Activated CD8-positive, alpha-beta T cell treated with anti-CD3 and anti-CD28 coated beads for 36 hours (primary cell): Measurements from ENCODE around the gene UGT3A2. TPM values are rescaled to one million over a fixed set of nuclear protein-coding genes. Genes with fewer than 3 reads are reported as not detected.
"Not testable (repeated sequence)": the region's sequence is repeated elsewhere in the genome, so short reads cannot be mapped to it uniquely, and the experiment has no call there.

Experiments
- ATAC-seq: fragments of 200-7000 bp; cut with Tn5 transposase; one replicate; pipeline ENCODE4 v1.10.0; 2021; ENCODE audit warnings: mild to moderate bottlenecking, moderate library complexity
- CTCF ChIA-PET: fragments of 350-600 bp; sonication (Branson Sonifier 250); formaldehyde crosslinking; loops from one replicate; lab custom pipeline; 2021; ENCODE audit warnings: antibody characterized with exemption; lab: Charles Lee
- POLR2A ChIA-PET: fragments of 350-600 bp; sonication (Branson Sonifier 250); formaldehyde crosslinking; loops from one replicate; lab custom pipeline; 2021; ENCODE audit warnings: antibody characterized with exemption; lab: Charles Lee
- DNase-seq: peaks from one replicate; pipeline ENCODE4 v3.0.0-alpha.2; 2020
- H3K27ac Mint-ChIP-seq: one replicate; pipeline ENCODE4 v1.8.0; 2021; ENCODE audit warnings: mild to moderate bottlenecking, mixed read lengths
- H3K27me3 Mint-ChIP-seq: one replicate; pipeline ENCODE4 v1.8.0; 2021; ENCODE audit warnings: mixed read lengths
- H3K36me3 Mint-ChIP-seq: one replicate; pipeline ENCODE4 v1.8.0; 2021; ENCODE audit warnings: low read depth, mixed read lengths
- H3K4me1 Mint-ChIP-seq: one replicate; pipeline ENCODE4 v1.8.0; 2021; ENCODE audit warnings: low read depth, mixed read lengths
- H3K4me3 Mint-ChIP-seq: one replicate; pipeline ENCODE4 v1.8.0; 2021; ENCODE audit warnings: mild to moderate bottlenecking, moderate library complexity, mixed read lengths
- H3K9me3 Mint-ChIP-seq: one replicate; pipeline ENCODE4 v1.8.0; 2021; ENCODE audit warnings: mixed read lengths
- CTCF ChIP-seq: fragments of 200-600 bp; IDR thresholded peaks from one replicate; pipeline ENCODE4 v1.8.0; 2022; ENCODE audit warnings: antibody characterized with exemption, mild to moderate bottlenecking
- intact Hi-C: fragments of 100-400 bp; cut with micrococcal nuclease; formaldehyde crosslinking; loops from one replicate; pipeline ENCODE4 v1.10.0; 2022
- total RNA-seq, 2 experiments: library from RNA; stranded (reverse); gene quantifications; one replicate each; pipeline ENCODE4 v1.2.3, GENCODE V29; 2021

UGT3A2 gene
- total RNA-seq, 2 experiments from 2014 or later, result not detected

- H3K4me1 Mint-ChIP-seq, result no peaks in the 10 kb centered on the region
Measured at GRCh38 chr5:36026706-36027465, 39.8 kb downstream of the UGT3A2 start.

GRCh38 chr5:36022246-36022645 lies 44.4 kb downstream of the UGT3A2 start:
- H3K9me3 Mint-ChIP-seq, POLR2A ChIA-PET, H3K4me1 Mint-ChIP-seq, H3K4me3 Mint-ChIP-seq, H3K27me3 Mint-ChIP-seq, H3K36me3 Mint-ChIP-seq, H3K27ac Mint-ChIP-seq, ATAC-seq, DNase-seq, intact Hi-C loops: not testable (repeated sequence)
- CTCF ChIA-PET, result interaction anchor here (0.8 kb wide), 1 partner anchor 1019 kb away, joined by 3 read pairs; no protein-coding TSS in a partner anchor

More at GRCh38 chr5:36026706-36027465, 39.8 kb downstream of the UGT3A2 start:
- DNase-seq (no peak), ATAC-seq (no peak)
- Mint-ChIP-seq H3K4me3 (no peak overlapping the region), H3K36me3 (no peaks in the 10 kb centered on the region), H3K27ac (no peak overlapping the region), H3K9me3 (peaks cover 6% of the 10 kb centered on the region), H3K27me3 (peaks cover 5% of the 10 kb centered on the region)
- ChIA-PET POLR2A (no interaction called here), CTCF (no interaction called here)
- TF ChIP-seq CTCF, result no peak
- intact Hi-C loops, result no loop called here

GRCh38 chr5:36019584-36019983 lies 47.1 kb downstream of the UGT3A2 start:
- H3K27me3 Mint-ChIP-seq, H3K4me3 Mint-ChIP-seq, H3K36me3 Mint-ChIP-seq, CTCF ChIA-PET, intact Hi-C loops, H3K4me1 Mint-ChIP-seq, DNase-seq, H3K27ac Mint-ChIP-seq, POLR2A ChIA-PET, ATAC-seq: not testable (repeated sequence)
- H3K9me3 Mint-ChIP-seq, result peaks cover 13% of the 10 kb centered on the region

- DNase-seq (no peak), ATAC-seq (no peak)
- ChIA-PET POLR2A (no interaction called here), CTCF (no interaction called here)
- Mint-ChIP-seq H3K36me3 (peaks cover 3% of the 10 kb centered on the region), H3K4me3 (no peak overlapping the region), H3K4me1 (no peaks in the 10 kb centered on the region), H3K27ac (no peak overlapping the region), H3K9me3 (peaks cover 25% of the 10 kb centered on the region), H3K27me3 (no peaks in the 10 kb centered on the region)
- intact Hi-C loops, result no loop called here
- TF ChIP-seq CTCF, result no peak
Measured at GRCh38 chr5:36017622-36018021, 49.1 kb downstream of the UGT3A2 start.

- Mint-ChIP-seq H3K9me3 (peaks cover 27% of the 10 kb centered on the region), H3K27ac (no peak overlapping the region), H3K4me1 (no peaks in the 10 kb centered on the region), H3K27me3 (no peaks in the 10 kb centered on the region), H3K36me3 (peaks cover 3% of the 10 kb centered on the region), H3K4me3 (no peak overlapping the region)
- no peak for DNase-seq
- intact Hi-C loops, result no loop called here
- CTCF ChIA-PET, result no interaction called here
- TF ChIP-seq CTCF, result no peak
- POLR2A ChIA-PET, result no interaction called here
- ATAC-seq, result no peak
Measured at GRCh38 chr5:36017004-36017403, 49.7 kb downstream of the UGT3A2 start.

GRCh38 chr5:36013182-36013581 lies 53.5 kb downstream of the UGT3A2 start:
- CTCF ChIA-PET, result no interaction called here
- POLR2A ChIA-PET, result no interaction called here
- Mint-ChIP-seq H3K36me3 (peaks cover 3% of the 10 kb centered on the region), H3K4me3 (no peak overlapping the region), H3K4me1 (no peaks in the 10 kb centered on the region), H3K9me3 (peaks cover 35% of the 10 kb centered on the region), H3K27me3 (no peaks in the 10 kb centered on the region), H3K27ac (no peak overlapping the region)
- ATAC-seq (no peak), DNase-seq (no peak)
- intact Hi-C loops, result no loop called here
- no peak for TF ChIP-seq CTCF
